ENCODE results near the gene CD44. TPM values are rescaled to one million over a fixed set of nuclear protein-coding genes. Genes with fewer than 3 reads are reported as not detected.
"Not testable (repeated sequence)": the region's sequence is repeated elsewhere in the genome, so short reads cannot be mapped to it uniquely, and the experiment has no call there.

The CD44 gene
- total RNA-seq, 1 donor from 2014 or later = 0.65 TPM

GRCh38 chr11:35103366-35104208 lies 35.4 kb upstream of the CD44 start:
- DNase-seq (ENCODE audit: low read depth, low spot score) = no peak
- no peak for TF ChIP-seq CTCF (conservative IDR thresholded peaks at IDR 0.05)
- Mint-ChIP-seq H3K4me3 (no peak overlapping the region), H3K36me3 (ENCODE audit: low read depth) (no peaks in the 10 kb centered on the region), H3K27ac (ENCODE audit: unreplicated experiment) (no peak overlapping the region), H3K4me1 (no peaks in the 10 kb centered on the region), H3K27me3 (ENCODE audit: low read depth) (peaks cover 6% of the 10 kb centered on the region), H3K9me3 (peaks cover under 1% of the 10 kb centered on the region)

DNA sequence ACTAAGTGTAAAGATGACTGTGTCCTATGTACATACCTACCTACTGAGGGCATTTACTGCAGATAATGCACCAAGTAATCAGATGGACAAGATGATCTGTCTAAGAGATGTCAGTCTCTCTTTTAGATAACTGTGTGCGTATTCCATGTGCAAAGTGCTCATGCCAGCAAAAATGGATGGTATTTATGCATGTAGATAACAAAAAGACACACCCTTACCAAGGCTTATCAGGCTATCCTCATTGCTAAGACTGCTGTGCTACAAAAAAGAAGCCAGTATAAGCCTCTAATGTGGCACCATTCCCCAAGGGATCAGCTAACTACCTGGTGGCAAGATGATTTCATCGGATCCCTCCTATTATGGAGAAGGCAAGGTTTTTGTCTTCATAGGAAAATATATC lies 34.3 kb upstream of the CD44 start:
- Mint-ChIP-seq H3K27me3 (ENCODE audit: low read depth) (peaks cover 6% of the 10 kb centered on the region), H3K9me3 (peaks cover 5% of the 10 kb centered on the region), H3K4me1 (no peaks in the 10 kb centered on the region), H3K36me3 (ENCODE audit: low read depth) (no peaks in the 10 kb centered on the region), H3K4me3 (no peak overlapping the region), H3K27ac (ENCODE audit: unreplicated experiment) (no peak overlapping the region)
- DNase-seq (ENCODE audit: low read depth, low spot score) = no peak
- no peak for TF ChIP-seq CTCF (conservative IDR thresholded peaks at IDR 0.05)

- Mint-ChIP-seq H3K4me3 (no peak overlapping the region), H3K27me3 (ENCODE audit: low read depth) (peaks cover 6% of the 10 kb centered on the region), H3K36me3 (ENCODE audit: low read depth) (no peaks in the 10 kb centered on the region), H3K4me1 (no peaks in the 10 kb centered on the region), H3K9me3 (peaks cover 5% of the 10 kb centered on the region), H3K27ac (ENCODE audit: unreplicated experiment) (no peak overlapping the region)
- no peak for TF ChIP-seq CTCF (conservative IDR thresholded peaks at IDR 0.05)
- no peak for DNase-seq (ENCODE audit: low read depth, low spot score)
Measured at GRCh38 chr11:35105319-35106079, 33.5 kb upstream of the CD44 start.

GRCh38 chr11:35106595-35106994 lies 32.4 kb upstream of the CD44 start:
- no peak for TF ChIP-seq CTCF (conservative IDR thresholded peaks at IDR 0.05)
- no peak overlapping the region for H3K27ac Mint-ChIP-seq (ENCODE audit: unreplicated experiment)
- H3K9me3 Mint-ChIP-seq = peaks cover 5% of the 10 kb centered on the region
- H3K36me3 Mint-ChIP-seq (ENCODE audit: low read depth) = no peaks in the 10 kb centered on the region
- H3K4me3 Mint-ChIP-seq = no peak overlapping the region
- DNase-seq (ENCODE audit: low read depth, low spot score) = no peak
- H3K27me3 Mint-ChIP-seq (ENCODE audit: low read depth) = peaks cover 6% of the 10 kb centered on the region
- no peaks in the 10 kb centered on the region for H3K4me1 Mint-ChIP-seq

GRCh38 chr11:35107861-35108260 lies 31.1 kb upstream of the CD44 start:
- DNase-seq (ENCODE audit: low read depth, low spot score) = no peak

GRCh38 chr11:35108336-35108735 lies 30.6 kb upstream of the CD44 start:
- H3K27me3 Mint-ChIP-seq (ENCODE audit: low read depth) = peaks cover 10% of the 10 kb centered on the region
- H3K36me3 Mint-ChIP-seq (ENCODE audit: low read depth); DNase-seq (ENCODE audit: low read depth, low spot score); H3K4me3 Mint-ChIP-seq; H3K9me3 Mint-ChIP-seq; H3K4me1 Mint-ChIP-seq; H3K27ac Mint-ChIP-seq (ENCODE audit: unreplicated experiment): not testable (repeated sequence)

More at GRCh38 chr11:35107861-35108260, 31.1 kb upstream of the CD44 start:
- Mint-ChIP-seq H3K9me3 (peaks cover 5% of the 10 kb centered on the region), H3K27me3 (ENCODE audit: low read depth) (peaks cover 9% of the 10 kb centered on the region), H3K4me3 (no peak overlapping the region), H3K27ac (ENCODE audit: unreplicated experiment) (no peak overlapping the region), H3K36me3 (ENCODE audit: low read depth) (no peaks in the 10 kb centered on the region), H3K4me1 (no peaks in the 10 kb centered on the region)
- no peak for TF ChIP-seq CTCF (conservative IDR thresholded peaks at IDR 0.05)
